Tibial artery (tissue), 4 donors: Measurements from ENCODE around the gene APBA2.

Source experiments
- DNase-seq, 2 donors: peaks; one replicate each; pipeline ENCODE4 v3.0.0-alpha.2; 2019
- H3K27ac ChIP-seq, 2 donors: fragments of 200-600 bp; sonication (generic) in 1 of 2; 1 replicate in 1 of 2; 2 replicates in 1 of 2; pipeline ENCODE4 v1.5.1; 2018 to 2019; ENCODE audit warnings: mild to moderate bottlenecking in 1 of 2
- H3K27me3 ChIP-seq, 2 donors: fragments of 200-600 bp; sonication (generic) in 1 of 2; one replicate each; pipeline versions ENCODE4 v1.5.1 to v1.6.0; 2016 to 2019
- H3K36me3 ChIP-seq, 3 donors: fragments of 200-600 bp; sonication (generic) in 2 of 3; one replicate each; pipeline ENCODE4 v1.5.1; 2016 to 2019; ENCODE audit warnings: mild to moderate bottlenecking in 2 of 3
- H3K4me1 ChIP-seq, 4 donors: fragments of 200-600 bp; sonication (generic) in 2 of 4; 1 replicate in 3 of 4; 2 replicates in 1 of 4; pipeline ENCODE4 v1.5.1; 2016 to 2019
- H3K4me3 ChIP-seq, 2 donors: fragments of 200-600 bp; sonication (generic) in 1 of 2; 1 replicate in 1 of 2; 2 replicates in 1 of 2; pipeline ENCODE4 v1.5.1; 2018 to 2019; ENCODE audit warnings: mild to moderate bottlenecking in 2 of 2
- H3K9me3 ChIP-seq, 3 donors: fragments of 200-600 bp; sonication (generic) in 1 of 3; one replicate each; pipeline ENCODE4 v1.5.1; 2016 to 2019
- intact Hi-C: fragments of 100-400 bp; cut with DNase I; formaldehyde crosslinking; loops from one replicate; pipeline ENCODE4 v1.15.0; 2023; ENCODE audit warnings: low total_unique reads
- TF ChIP-seq, protein P1 (sequence below), 2 experiments: fragments of 200-600 bp in 1 of 2; fragments of 450-650 bp in 1 of 2; IDR thresholded peaks; one replicate each; pipeline ENCODE4 v1.5.1; 2017 to 2019; ENCODE audit warnings: antibody characterized with exemption in 2 of 2, mild to moderate bottlenecking in 1 of 2, moderate library complexity in 1 of 2

APBA2 gene

DNA sequence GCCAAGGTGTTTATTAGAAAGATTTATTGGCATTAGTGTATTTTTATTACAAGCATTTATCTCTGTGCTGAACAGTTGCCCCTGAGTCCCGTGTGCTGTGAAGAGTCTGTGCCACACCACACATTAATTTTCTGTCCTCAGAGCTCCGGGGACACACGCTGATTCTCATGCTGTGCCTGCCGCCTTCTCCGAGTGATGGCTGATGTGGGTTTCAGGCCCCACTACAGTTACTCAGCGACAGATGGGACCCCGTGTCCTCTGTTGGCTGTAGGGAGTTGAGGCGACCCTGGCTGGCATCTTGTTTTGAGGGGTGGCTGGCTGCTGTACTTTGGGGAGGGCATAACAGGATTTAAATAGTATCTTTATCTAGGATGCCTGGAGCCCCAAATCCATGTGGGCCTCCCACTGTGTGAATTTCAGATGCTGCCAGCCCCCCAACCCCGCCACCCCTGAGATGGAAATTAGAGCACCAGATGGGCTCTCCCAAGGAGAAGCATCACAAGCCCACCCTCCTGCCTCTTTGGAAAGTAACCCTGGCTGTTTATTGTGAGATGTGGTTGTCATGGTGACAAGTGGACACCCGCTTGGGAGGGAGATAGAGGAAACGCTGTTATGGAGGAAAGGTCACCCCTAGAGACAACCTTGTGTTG is 185.6 kb downstream of the APBA2 start:
- TF ChIP-seq, protein P1, sequence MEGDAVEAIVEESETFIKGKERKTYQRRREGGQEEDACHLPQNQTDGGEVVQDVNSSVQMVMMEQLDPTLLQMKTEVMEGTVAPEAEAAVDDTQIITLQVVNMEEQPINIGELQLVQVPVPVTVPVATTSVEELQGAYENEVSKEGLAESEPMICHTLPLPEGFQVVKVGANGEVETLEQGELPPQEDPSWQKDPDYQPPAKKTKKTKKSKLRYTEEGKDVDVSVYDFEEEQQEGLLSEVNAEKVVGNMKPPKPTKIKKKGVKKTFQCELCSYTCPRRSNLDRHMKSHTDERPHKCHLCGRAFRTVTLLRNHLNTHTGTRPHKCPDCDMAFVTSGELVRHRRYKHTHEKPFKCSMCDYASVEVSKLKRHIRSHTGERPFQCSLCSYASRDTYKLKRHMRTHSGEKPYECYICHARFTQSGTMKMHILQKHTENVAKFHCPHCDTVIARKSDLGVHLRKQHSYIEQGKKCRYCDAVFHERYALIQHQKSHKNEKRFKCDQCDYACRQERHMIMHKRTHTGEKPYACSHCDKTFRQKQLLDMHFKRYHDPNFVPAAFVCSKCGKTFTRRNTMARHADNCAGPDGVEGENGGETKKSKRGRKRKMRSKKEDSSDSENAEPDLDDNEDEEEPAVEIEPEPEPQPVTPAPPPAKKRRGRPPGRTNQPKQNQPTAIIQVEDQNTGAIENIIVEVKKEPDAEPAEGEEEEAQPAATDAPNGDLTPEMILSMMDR (IDR thresholded peaks at IDR 0.05), result no peak
- no peaks in the 10 kb centered on the region for H3K27me3 ChIP-seq
- no peaks in the 10 kb centered on the region for H3K36me3 ChIP-seq
- no peak for DNase-seq
- peaks cover 0 to 5% (median 0%) of the 10 kb centered on the region in 3 donors for H3K9me3 ChIP-seq
- no peak overlapping the region for H3K27ac ChIP-seq
- intact Hi-C loops, result no loop called here
- no peaks in the 10 kb centered on the region for H3K4me1 ChIP-seq
- H3K4me3 ChIP-seq, result no peak overlapping the region

- TF ChIP-seq, protein P1 (IDR thresholded peaks at IDR 0.05), result no peak
- no peak overlapping the region for H3K27ac ChIP-seq
- H3K4me1 ChIP-seq, result no peaks in the 10 kb centered on the region
- no peak for DNase-seq
- no peaks in the 10 kb centered on the region for H3K36me3 ChIP-seq
- intact Hi-C loops, result no loop called here
- peaks cover 0 to 5% (median 0%) of the 10 kb centered on the region in 3 donors for H3K9me3 ChIP-seq
- H3K4me3 ChIP-seq, result no peak overlapping the region
- no peaks in the 10 kb centered on the region for H3K27me3 ChIP-seq
These were observed 186.1 kb downstream of the APBA2 start for GRCh38 chr15:29071882-29072273.

DNA sequence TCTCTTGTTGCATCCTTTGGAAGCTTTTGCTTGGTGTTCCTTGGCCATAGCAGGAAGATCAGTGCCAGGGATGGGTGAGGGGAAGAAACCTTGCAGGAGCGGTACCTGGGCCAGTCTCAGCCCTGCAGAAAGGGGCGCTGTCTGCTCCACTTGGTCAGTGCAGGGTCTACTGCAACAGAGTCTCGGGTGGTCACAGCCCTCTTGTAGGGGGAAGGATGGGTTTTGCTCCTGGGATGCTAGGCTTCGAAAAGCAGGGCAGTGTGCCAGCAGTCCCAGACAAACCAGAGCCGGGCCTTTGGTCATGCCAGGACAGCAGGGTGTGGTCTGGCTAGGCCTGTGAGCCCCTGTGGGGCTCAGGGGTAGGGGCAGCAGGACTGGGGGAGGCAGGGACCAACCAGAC is 186.7 kb downstream of the APBA2 start:
- peaks cover 0 to 5% (median 0%) of the 10 kb centered on the region in 3 donors for H3K9me3 ChIP-seq
- no peak overlapping the region for H3K4me3 ChIP-seq
- no peaks in the 10 kb centered on the region for H3K36me3 ChIP-seq
- H3K27ac ChIP-seq, result no peak overlapping the region
- TF ChIP-seq, protein P1 (IDR thresholded peaks at IDR 0.05), result no peak
- intact Hi-C loops, result no loop called here
- no peak for DNase-seq
- no peaks in the 10 kb centered on the region for H3K27me3 ChIP-seq
- no peaks in the 10 kb centered on the region for H3K4me1 ChIP-seq

GRCh38 chr15:29074045-29074444 is 188.3 kb downstream of the APBA2 start:
- H3K4me3 ChIP-seq, result no peak overlapping the region
- peaks cover 0 to 5% (median 0%) of the 10 kb centered on the region in 3 donors for H3K9me3 ChIP-seq
- no peak for DNase-seq
- H3K27me3 ChIP-seq, result no peaks in the 10 kb centered on the region
- H3K4me1 ChIP-seq, result no peaks in the 10 kb centered on the region
- TF ChIP-seq, protein P1 (IDR thresholded peaks at IDR 0.05), result no peak
- H3K27ac ChIP-seq, result no peak overlapping the region
- intact Hi-C loops, result no loop called here
- H3K36me3 ChIP-seq, result no peaks in the 10 kb centered on the region

DNA sequence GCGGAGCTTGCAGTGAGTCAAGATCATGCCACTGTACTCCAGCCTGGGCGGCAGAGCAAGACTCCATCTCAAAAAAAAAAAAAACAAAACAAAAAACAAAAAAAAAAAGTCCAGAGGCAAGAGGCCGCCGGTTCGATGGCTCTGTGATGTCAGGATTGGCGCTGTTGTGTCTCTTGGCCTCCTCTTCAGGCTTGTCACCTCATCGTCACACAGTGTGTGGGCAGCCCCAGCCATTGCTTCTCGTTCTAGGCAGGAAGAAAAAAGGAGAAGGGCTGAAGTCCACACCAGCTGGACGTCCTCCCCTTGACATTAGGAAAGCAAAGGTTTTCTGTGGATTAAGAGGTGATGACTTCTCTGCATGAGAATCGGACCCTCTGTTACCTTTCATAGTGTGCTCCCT is 192.8 kb downstream of the APBA2 start:
- H3K36me3 ChIP-seq, result no peaks in the 10 kb centered on the region
- no peak overlapping the region for H3K4me3 ChIP-seq
- H3K27me3 ChIP-seq, result no peaks in the 10 kb centered on the region
- DNase-seq, result no peak
- TF ChIP-seq, protein P1 (IDR thresholded peaks at IDR 0.05), result no peak
- intact Hi-C loops, result no loop called here
- no peak overlapping the region for H3K27ac ChIP-seq
- H3K4me1 ChIP-seq, result no peaks in the 10 kb centered on the region
- no peaks in the 10 kb centered on the region for H3K9me3 ChIP-seq

DNA sequence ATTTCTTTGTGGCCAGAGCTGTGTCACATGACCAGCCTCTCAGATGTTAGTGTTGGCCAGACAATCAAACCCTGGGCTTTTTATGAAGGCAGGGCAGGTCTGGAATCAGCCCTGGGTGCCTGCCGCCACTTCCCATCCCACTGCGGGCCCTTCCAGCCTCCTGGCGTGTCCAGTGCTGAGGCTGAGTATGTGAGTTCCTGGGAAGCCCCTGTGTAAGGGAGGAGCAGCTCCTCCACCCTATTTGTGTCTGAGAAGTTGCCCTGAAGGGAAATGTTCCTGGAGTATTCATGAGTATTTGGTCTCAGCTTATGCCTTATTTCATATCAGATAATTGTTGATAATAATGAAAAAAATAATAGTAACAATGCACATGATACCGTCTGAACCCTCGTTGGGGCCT is 193.7 kb downstream of the APBA2 start:
- no peak overlapping the region for H3K27ac ChIP-seq
- intact Hi-C loops, result no loop called here

More for the DNA sequence above, 193.7 kb downstream of the APBA2 start:
- DNase-seq, result no peak
- Histone ChIP-seq H3K4me3 (no peak overlapping the region), H3K4me1 (no peaks in the 10 kb centered on the region), H3K9me3 (no peaks in the 10 kb centered on the region), H3K27me3 (no peaks in the 10 kb centered on the region), H3K36me3 (no peaks in the 10 kb centered on the region)
- TF ChIP-seq, protein P1 (IDR thresholded peaks at IDR 0.05), result no peak
